GM21447 (cell line): ENCODE results near the gene TMEM98.
"Not testable (repeated sequence)": the region's sequence is repeated elsewhere in the genome, so short reads cannot be mapped to it uniquely, and the experiment has no call there.

ENCODE experiments used
- ATAC-seq: cut with Tn5 transposase; IDR thresholded peaks from one replicate; pipeline ENCODE4 v1.9.1; 2021; ENCODE audit not compliant: unreplicated experiment

Gene TMEM98

GRCh38 chr17:32914181-32914580, 13.8 kb upstream of the TMEM98 start:
- ATAC-seq = no peak

- no peak for ATAC-seq
Measured at GRCh38 chr17:32915245-32915644, 12.7 kb upstream of the TMEM98 start.

GRCh38 chr17:32916134-32916533, 11.8 kb upstream of the TMEM98 start:
- no peak for ATAC-seq

- ATAC-seq = no peak
Measured at GRCh38 chr17:32917081-32917480, 10.9 kb upstream of the TMEM98 start.

- ATAC-seq = no peak
Measured at GRCh38 chr17:32917842-32918241, 10.1 kb upstream of the TMEM98 start.

- not testable (repeated sequence) for ATAC-seq
Measured at GRCh38 chr17:32919876-32920275, 8.1 kb upstream of the TMEM98 start.

- no peak for ATAC-seq
Measured at GRCh38 chr17:32920293-32920692, 7.7 kb upstream of the TMEM98 start.

GRCh38 chr17:32921017-32921416, 6.9 kb upstream of the TMEM98 start:
- ATAC-seq = no peak

- ATAC-seq = not testable (repeated sequence)
Measured at GRCh38 chr17:32923905-32924304, 4.0 kb upstream of the TMEM98 start.

- ATAC-seq = no peak
Measured at GRCh38 chr17:32926183-32926582, 1.8 kb upstream of the TMEM98 start.

GRCh38 chr17:32926789-32927188, 1.2 kb upstream of the TMEM98 start:
- ATAC-seq = not testable (repeated sequence)

- ATAC-seq = no peak
Measured at GRCh38 chr17:32927201-32927723, 691 bp upstream of the TMEM98 start.

- no peak for ATAC-seq
Measured at GRCh38 chr17:32928586-32929535, 908 bp downstream of the TMEM98 start.

GRCh38 chr17:32929588-32929987, 1.6 kb downstream of the TMEM98 start:
- ATAC-seq = no peak

- no peak for ATAC-seq
Measured at GRCh38 chr17:32930512-32930911, 2.6 kb downstream of the TMEM98 start.

- ATAC-seq = no peak
Measured at GRCh38 chr17:32931686-32932085, 3.7 kb downstream of the TMEM98 start.

- ATAC-seq = no peak
Measured at GRCh38 chr17:32933881-32934280, 5.9 kb downstream of the TMEM98 start.

GRCh38 chr17:32935726-32936125, 7.8 kb downstream of the TMEM98 start:
- no peak for ATAC-seq

- ATAC-seq = no peak
Measured at GRCh38 chr17:32936186-32936893, 8.4 kb downstream of the TMEM98 start.

GRCh38 chr17:32936894-32937500, 9.0 kb downstream of the TMEM98 start:
- ATAC-seq = no peak

- ATAC-seq = no peak
Measured at GRCh38 chr17:32940706-32941390, 12.9 kb downstream of the TMEM98 start.
